Stimulated activated CD8-positive, alpha-beta memory T cell treated with anti-CD3 and anti-CD28 coated beads, Interleukin-4, amount 100 ng/mL, for 48 hours (primary cell): ENCODE results near the gene HCRT.

Source experiments
- DNase-seq: peaks from one replicate; pipeline ENCODE4 v3.0.0-alpha.2; 2020

Gene HCRT

DNA sequence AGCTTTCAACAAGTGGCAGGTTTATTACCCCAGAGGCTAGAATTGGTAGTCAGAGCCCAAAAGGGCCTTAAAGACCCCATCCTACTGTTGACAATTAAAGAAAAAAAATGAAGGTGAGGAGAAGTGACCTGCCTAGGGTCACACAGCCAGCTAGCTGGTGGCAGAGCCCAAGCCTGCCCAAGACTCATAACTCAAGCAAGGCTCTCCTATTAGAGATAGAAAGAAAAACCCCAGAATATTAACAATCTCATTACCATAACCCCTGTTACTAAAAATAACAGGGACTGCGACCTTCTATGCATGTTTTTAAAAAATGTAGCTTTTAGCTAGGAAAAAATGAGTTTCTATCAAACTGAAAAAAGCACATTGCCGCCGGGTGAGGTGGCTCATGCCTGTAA is 48.6 kb downstream of the HCRT start:
- no peak for DNase-seq

DNA sequence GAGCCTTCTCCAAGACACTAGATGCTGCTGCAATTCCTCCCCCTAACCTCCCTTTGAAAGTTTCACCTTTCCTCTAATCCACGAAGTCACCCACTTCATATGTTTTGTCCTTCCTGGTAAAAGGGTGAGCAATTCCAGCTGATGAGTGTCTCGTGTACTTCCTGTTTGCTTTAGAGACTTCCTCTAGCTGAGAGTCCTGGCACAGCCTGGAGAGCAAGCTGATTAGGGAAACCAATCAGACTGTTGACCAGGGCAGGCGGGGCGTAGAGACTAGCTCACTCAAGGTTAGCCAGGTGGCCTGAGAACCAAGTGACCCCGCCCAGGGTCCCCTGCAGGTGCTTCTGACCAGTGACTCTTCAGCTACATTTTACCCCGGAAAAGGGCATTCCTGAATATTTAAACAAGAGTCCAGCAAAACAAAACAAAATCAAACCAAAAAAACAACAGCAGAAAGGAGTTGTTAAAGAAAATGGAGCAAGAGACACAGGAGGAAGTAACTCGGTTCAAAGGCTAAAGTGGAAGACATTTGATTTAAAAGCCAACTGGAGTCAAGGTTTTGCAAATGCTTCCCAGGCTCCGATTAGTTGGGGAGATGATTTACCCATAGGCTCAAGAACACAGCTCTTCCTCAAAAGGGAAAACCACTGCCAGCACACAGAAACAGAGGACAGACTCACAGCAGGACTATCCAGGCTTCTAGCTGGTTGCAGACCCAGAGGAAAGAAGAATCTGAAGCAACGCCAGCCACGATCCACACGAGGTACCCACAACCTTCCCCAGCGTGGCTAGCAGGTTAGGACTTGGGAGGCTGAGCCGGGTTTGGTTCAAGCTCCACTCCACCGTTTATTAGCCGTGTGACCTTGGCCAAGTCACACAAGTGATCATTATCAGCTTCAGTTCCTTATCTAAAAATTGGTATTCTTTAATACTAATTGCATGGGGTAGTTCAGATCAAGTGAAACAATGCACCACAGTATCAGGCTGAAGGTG is 49.3 kb downstream of the HCRT start:
- DNase-seq, result no peak

DNA sequence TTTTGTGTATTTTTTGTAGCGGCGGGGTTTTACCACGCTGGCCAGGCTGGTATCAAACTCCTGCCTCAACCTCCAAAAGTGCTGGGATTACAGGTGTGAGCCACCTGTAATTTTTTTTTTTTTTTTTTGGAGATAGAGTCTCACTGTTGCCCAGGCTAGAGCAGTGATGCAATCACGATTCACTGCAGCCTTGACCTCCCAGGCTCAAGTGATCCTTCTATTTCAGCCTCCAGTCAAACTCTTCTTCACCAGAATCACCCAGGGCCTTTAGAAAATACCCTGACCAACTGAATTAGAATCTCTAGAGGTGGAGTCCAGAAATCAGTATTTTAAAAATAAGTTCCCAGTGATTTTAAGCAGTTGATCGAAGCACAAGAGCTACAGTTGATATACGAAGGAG is 50.1 kb downstream of the HCRT start:
- no peak for DNase-seq
